ENCODE data around the gene FJX1. TPM values are rescaled to one million over a fixed set of nuclear protein-coding genes. Genes with fewer than 3 reads are reported as not detected.

Gene FJX1
- total RNA-seq, 1 donor from 2014 or later, result 16.4 TPM

DNA sequence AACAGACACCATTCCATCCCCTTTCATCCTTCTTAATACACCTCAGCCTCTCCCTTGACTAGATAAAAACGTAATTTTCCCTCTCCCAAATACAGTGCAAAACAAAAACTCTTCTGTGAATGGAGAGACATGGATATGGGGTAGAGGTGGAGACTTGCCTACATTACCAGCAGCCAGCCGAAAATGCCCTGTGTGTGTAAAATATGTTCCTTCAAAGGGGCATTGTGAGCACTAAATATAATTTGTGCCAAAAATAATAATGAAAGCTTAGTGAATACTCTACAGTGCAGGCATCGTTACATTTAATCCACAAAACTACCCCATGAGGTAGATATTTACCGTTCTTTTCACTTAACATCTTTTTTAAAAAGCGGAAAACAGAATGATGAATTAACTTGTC, 43.3 kb downstream of the FJX1 start:
- Histone ChIP-seq H3K9me3 (peaks cover 9 to 15% of the 10 kb centered on the region in 2 donors), H3K4me3 (peak overlapping the region; percentile 81 to 93), H3K27ac (peak overlapping the region; percentile 94 to 97), H3K4me1 (peaks cover 0 to 9% of the 10 kb centered on the region in 2 donors), H3K27me3 (no peaks in the 10 kb centered on the region), H3K36me3 (no peaks in the 10 kb centered on the region)
- intact Hi-C loops (cut with DNase I), result loop anchor here (10.0 kb wide), 1 partner anchor 557 kb away; no protein-coding TSS in a partner anchor
- TF ChIP-seq, protein P1, sequence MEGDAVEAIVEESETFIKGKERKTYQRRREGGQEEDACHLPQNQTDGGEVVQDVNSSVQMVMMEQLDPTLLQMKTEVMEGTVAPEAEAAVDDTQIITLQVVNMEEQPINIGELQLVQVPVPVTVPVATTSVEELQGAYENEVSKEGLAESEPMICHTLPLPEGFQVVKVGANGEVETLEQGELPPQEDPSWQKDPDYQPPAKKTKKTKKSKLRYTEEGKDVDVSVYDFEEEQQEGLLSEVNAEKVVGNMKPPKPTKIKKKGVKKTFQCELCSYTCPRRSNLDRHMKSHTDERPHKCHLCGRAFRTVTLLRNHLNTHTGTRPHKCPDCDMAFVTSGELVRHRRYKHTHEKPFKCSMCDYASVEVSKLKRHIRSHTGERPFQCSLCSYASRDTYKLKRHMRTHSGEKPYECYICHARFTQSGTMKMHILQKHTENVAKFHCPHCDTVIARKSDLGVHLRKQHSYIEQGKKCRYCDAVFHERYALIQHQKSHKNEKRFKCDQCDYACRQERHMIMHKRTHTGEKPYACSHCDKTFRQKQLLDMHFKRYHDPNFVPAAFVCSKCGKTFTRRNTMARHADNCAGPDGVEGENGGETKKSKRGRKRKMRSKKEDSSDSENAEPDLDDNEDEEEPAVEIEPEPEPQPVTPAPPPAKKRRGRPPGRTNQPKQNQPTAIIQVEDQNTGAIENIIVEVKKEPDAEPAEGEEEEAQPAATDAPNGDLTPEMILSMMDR (IDR thresholded peaks at IDR 0.05), result no peak
- DNase-seq (ENCODE audit: low spot score in 2 of 2), result no peak

DNA sequence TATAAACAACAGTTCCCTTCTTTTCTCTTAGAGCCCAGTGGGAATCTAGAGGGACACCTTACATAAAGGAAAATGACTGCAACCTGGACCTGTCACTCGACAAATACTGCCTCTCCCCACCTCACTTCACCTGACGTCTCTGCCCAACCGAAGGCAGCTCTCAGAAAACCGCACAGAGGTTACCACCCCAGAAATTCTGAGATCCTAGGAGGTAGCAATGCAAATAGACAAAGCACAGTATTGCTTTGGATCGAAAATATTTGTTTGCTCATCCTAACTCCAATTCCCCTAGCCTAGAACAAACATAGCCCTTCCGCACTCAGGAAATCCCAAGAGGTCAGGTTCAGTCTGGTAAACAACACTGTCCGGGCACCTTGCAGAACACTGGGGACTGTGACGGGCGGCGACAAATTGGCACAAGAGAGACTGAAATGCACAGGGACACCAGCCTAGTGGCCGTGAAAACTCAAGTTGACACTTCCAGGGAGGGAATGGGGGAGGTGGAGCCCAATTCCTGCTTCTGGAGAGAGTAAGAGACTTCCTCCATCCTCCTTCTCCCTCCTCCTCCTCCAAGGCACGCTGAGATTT, 43.9 kb downstream of the FJX1 start:
- H3K4me3 ChIP-seq, result peak overlapping the region; percentile 81 to 93

DNA sequence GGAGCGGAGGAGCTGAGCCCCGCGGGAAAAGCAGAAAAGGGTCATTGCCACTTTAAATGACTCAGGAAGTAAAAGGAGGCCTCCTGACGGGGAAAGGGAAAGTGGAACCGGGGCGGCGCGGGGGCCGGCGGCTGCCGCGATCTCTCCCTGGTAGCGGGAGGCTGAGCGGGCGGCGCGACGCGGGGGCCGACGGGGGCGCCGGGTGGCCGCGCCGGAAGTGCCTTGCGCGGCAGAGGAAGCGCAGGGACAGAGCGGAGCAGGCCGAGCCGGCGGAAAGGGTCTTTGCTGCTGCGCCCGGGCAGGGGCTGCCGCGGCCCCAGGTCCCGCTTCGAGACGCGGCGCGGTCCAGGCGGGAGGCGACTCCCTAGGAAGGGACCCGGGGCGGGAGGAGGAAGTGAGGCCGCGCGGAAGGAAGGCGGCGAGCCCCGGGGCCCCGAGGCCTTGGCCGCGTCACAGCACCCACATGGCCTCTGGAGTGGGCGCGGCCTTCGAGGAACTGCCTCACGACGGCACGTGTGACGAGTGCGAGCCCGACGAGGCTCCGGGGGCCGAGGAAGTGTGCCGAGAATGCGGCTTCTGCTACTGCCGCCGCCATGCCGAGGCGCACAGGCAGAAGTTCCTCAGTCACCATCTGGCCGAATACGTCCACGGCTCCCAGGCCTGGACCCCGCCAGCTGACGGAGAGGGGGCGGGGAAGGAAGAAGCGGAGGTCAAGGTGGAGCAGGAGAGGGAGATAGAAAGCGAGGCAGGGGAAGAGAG, 44.6 kb downstream of the FJX1 start, which contains the start of gene TRIM44:
Gene TRIM44 (plus strand): TSS at position 127 of the 759 bp plus-strand sequence. CDS start 337 bp downstream, at position 464.
- peak within 1 kb of the TSS; percentile 94 to 97 for H3K27ac ChIP-seq
- peaks cover 9 to 21% of the 10 kb centered on the region in 2 donors for H3K9me3 ChIP-seq
- no peaks in the 10 kb centered on the region for H3K36me3 ChIP-seq
- TF ChIP-seq, protein P1 (IDR thresholded peaks at IDR 0.05), result no peak
- peak; percentile 26 to 92 for DNase-seq (ENCODE audit: low spot score in 2 of 2)
- intact Hi-C loops (cut with DNase I), result loop anchor here (2.0 to 10.0 kb wide), 2 partner anchors 44 to 558 kb away; partner anchors contain the start of gene FJX1
- H3K4me3 ChIP-seq, result peak within 1 kb of the TSS; percentile 81 to 93
- peaks cover 0 to 9% of the 10 kb centered on the region in 2 donors for H3K4me1 ChIP-seq
- no peaks in the 10 kb centered on the region for H3K27me3 ChIP-seq

More for the DNA sequence above, 43.9 kb downstream of the FJX1 start:
- Histone ChIP-seq H3K27ac (peak overlapping the region; percentile 94 to 97), H3K36me3 (no peaks in the 10 kb centered on the region), H3K4me1 (peaks cover 0 to 9% of the 10 kb centered on the region in 2 donors), H3K9me3 (peaks cover 9 to 21% of the 10 kb centered on the region in 2 donors), H3K27me3 (no peaks in the 10 kb centered on the region)
- DNase-seq (ENCODE audit: low spot score in 2 of 2), result no peak
- intact Hi-C loops (cut with DNase I), result loop anchor here (2.0 to 10.0 kb wide), 2 partner anchors 43 to 557 kb away; partner anchors contain the start of gene FJX1
- TF ChIP-seq, protein P1 (IDR thresholded peaks at IDR 0.05), result no peak

DNA sequence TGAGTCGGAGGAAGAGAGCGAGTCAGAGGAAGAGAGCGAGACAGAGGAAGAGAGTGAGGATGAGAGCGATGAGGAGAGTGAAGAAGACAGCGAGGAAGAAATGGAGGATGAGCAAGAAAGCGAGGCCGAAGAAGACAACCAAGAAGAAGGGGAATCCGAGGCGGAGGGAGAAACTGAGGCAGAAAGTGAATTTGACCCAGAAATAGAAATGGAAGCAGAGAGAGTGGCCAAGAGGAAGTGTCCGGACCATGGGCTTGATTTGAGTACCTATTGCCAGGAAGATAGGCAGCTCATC, 45.1 kb downstream of the FJX1 start:
- peak overlapping the region; percentile 94 to 97 for H3K27ac ChIP-seq
- H3K4me1 ChIP-seq, result peaks cover 0 to 9% of the 10 kb centered on the region in 2 donors
- intact Hi-C loops (cut with DNase I), result loop anchor here (2.0 to 10.0 kb wide), 2 partner anchors 45 to 559 kb away; partner anchors contain the start of gene FJX1
- no peaks in the 10 kb centered on the region for H3K27me3 ChIP-seq
- TF ChIP-seq, protein P1 (IDR thresholded peaks at IDR 0.05), result no peak
- no peaks in the 10 kb centered on the region for H3K36me3 ChIP-seq
- DNase-seq (ENCODE audit: low spot score in 2 of 2), result no peak
- peak overlapping the region; percentile 81 to 93 for H3K4me3 ChIP-seq
- peaks cover 9 to 21% of the 10 kb centered on the region in 2 donors for H3K9me3 ChIP-seq

DNA sequence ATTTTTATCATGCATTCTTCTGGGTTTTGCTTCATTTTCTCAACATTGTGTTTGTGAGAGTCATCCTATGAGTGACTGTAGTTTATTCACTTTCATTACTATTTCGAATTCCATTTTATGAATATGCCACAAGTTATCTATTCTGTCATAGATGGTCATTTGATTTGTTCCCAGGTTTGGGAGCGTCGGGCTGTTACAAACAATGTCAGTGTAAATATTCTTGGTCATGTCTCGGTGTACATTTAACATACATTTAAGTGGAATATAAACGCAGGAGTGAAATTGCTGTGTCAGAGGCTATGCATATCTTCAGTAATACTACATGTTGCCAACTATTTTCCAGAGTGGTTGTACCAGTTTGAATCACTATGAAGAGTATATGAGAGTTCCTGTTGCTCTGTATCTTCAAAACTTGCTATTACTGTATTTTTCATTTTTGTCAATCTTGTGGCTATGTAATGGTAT, 46.7 kb downstream of the FJX1 start:
- H3K27ac ChIP-seq, result no peak overlapping the region
- no peak for DNase-seq (ENCODE audit: low spot score in 2 of 2)
- intact Hi-C loops (cut with DNase I), result loop anchor here (10.0 kb wide), 1 partner anchor 560 kb away; no protein-coding TSS in a partner anchor
- no peaks in the 10 kb centered on the region for H3K36me3 ChIP-seq
- TF ChIP-seq, protein P1 (IDR thresholded peaks at IDR 0.05), result no peak
- H3K9me3 ChIP-seq, result peaks cover 9 to 21% of the 10 kb centered on the region in 2 donors
- peaks cover 0 to 13% of the 10 kb centered on the region in 2 donors for H3K4me1 ChIP-seq
- no peaks in the 10 kb centered on the region for H3K27me3 ChIP-seq
- no peak overlapping the region for H3K4me3 ChIP-seq
